ENCODE data around the gene NECAB3.

Gene NECAB3

GRCh38 chr20:33676652-33677645 lies 2.7 kb upstream of the NECAB3 start:
- DNase-seq, result no peak

DNA sequence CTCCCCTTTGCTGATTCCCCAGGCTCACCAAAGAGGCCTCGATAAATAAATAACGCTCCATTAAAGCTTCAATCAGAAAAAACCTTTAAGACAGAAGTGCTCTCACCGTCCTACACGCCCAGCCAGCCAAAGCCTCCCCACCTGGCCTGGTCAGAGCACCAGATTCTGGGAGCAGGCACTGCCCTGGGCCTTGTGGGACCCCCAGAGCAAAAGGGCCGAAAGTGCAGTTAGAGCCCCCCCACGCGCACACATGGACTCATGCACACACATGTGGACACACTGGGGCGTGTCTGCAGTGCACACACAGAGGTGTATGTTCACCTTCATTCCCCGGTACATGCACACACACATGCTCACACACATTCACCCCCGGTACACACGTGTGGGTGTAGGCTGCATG lies 1.9 kb upstream of the NECAB3 start:
- no peak for DNase-seq

- DNase-seq, result no peak
Observed at GRCh38 chr20:33675136-33675959, 1.1 kb upstream of the NECAB3 start.

- no peak for DNase-seq
Observed at GRCh38 chr20:33673410-33674293, 576 bp downstream of the NECAB3 start.

GRCh38 chr20:33673114-33673409 lies 1.2 kb downstream of the NECAB3 start:
- DNase-seq, result no peak

GRCh38 chr20:33672426-33673113 lies 1.7 kb downstream of the NECAB3 start:
- DNase-seq, result no peak

DNA sequence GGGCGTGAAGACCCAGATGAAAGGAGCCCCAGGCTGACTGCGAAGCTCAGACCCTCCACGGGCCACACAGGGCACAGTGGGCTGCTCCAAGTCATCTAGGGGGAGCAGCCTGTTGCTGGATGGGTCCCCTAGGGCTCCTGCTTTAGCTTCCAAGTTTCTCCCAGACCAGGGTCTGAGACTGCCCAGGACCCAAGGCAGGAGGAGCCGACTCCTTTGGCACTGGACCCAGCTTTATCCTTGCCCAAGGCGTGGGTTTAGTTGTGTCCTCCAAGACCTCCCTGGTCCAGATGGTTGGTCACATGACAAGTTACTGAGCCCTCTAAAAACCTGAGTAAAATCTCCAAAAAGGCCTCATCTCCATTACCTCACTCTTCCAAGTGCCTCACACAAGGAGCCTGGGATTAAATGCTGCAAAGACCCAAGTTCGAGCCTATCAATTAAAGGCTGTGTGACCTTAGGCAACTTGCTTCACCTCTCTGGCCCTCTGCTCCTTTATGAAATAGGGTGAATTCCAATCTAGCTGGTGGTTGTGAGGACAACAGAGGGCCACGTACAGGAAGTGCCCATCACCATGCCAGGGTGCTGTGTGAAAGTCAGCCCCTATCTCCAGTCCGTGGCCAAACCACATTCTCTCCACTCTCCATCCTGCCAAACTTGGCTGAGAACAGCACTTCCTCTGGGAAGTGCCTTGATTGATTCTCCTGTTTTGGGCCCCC lies 2.5 kb downstream of the NECAB3 start:
- DNase-seq, result no peak

GRCh38 chr20:33670715-33671499 lies 3.3 kb downstream of the NECAB3 start:
- no peak for DNase-seq

DNA sequence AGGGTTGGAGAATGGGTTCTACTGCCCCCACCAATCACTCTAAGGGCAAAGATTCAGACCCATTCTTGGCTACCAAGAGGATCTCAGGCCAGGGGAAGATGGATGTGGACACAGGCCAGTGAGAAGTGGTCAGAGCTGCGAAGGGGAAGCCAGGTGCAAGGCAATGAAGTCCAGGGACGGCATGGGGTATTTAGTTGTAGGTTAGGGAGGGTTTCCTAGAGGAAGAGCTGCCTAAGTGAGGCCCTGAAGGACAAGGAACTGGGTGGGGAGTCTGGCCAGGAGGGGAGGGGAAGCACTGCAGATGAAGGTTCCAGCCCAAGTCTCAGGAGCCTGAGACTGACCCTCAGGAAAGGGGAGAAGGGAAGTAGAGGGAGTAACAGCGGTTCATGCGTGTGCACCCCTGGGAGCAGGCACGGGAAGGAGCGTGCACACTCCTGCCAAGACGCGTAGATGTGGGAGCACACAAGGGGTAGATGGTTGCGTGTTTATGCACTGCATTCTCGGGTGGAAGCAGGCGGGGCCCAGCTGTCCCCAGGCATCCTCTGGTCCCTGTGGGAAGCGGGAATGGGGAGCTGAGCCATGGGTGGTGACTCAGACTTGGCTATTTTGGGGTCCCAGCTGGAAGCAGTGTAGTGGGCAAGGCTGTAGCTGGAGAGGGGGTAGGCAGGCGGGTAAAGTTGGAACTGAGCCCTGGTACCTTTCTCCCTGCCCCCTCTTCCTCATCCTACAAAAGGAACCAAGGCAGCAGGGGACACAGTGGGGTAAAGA lies 4.2 kb downstream of the NECAB3 start:
- no peak for DNase-seq

- no peak for DNase-seq
Observed at GRCh38 chr20:33669224-33669623, 5.0 kb downstream of the NECAB3 start.

- no peak for DNase-seq
Observed at GRCh38 chr20:33668466-33669155, 5.6 kb downstream of the NECAB3 start.

- DNase-seq, result peak; percentile 86
Observed at GRCh38 chr20:33667676-33668465, 6.4 kb downstream of the NECAB3 start.

DNA sequence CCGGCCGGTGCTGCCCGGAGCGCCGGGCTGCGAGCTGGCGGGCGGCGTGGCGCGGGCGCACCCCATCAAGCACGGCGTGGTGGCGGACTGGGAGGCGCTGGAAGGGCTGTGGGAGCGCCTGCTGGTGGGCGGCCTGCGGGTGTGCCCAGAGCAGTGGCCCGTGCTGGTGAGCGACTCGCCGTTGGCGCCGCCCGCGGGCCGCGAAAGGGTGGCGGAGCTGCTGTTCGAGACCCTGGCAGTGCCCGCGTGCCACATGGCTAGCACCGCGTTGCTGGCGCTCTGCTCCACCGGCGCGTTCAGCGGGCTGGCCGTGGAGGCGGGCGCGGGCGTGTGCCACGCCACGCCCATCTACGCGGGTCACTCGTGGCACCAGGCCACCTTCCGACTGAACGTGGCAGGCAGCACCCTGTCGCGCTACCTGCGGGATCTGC lies 7.0 kb downstream of the NECAB3 start:
- peak; percentile 67 for DNase-seq

GRCh38 chr20:33666293-33667244 lies 7.7 kb downstream of the NECAB3 start, which contains the start of gene ACTL10:
Gene ACTL10, plus strand, starts transcription at chr20:33666943. Its CDS starts 555 bp downstream, at chr20:33667498.
- DNase-seq, result peak; percentile 96

DNA sequence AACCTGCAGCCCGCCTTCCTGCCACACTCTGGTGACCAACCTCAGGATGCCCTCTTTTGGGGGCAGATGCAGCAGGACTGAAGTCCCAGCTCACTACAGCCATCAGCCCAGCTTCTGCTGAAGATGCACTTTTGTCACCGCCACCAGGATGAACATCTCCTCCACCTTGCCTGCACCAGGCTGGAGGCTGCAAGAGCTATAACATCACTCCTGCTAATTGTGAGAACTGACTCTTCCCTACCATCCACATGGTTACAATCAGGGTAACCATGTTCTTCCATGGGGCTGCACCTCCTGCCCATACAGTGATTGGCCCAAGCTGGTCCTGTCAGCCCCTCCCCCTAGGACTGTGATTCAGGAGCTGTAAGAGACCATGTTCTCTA lies 9.5 kb downstream of the NECAB3 start:
- peak; percentile 32 for DNase-seq

DNA sequence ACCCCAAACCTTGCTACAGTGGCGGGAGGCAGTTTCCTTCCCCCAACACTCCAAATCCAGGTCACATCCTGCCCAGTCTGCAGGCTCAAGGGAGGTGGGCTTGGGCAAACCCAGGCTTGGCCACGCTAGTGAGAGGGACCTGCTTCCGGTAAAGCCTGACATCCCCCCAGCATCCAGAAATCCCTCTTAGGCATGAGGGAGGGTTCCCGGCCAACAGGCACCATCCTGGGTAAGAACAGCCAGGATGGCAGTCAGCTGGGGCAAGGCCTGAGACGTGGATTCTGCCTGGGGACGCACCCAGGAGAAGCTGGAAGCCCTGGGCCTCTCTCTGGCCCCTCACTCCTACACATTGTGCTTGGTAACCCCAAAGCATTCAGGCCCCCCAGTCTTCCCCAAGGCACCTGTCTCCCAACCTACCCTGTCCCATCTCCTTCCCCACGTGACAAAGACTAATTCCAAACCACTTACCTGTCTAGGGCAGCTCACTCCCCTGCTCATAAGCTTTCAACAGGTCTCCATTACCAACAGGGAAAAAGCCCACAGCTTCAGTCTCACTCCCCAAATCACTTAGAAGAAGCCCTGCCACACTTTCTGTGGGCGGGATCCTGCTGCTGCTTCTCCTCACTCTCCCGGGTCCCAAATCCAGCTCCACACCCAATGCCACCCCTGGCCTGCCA lies 10.0 kb downstream of the NECAB3 start:
- peak; percentile 30 for DNase-seq
